SK-N-MC (cell line): Measurements from ENCODE around the gene KIAA0040.

Experiments used
- EZH2 ChIP-seq: fragments of 200-600 bp; sonication (generic); IDR thresholded peaks from one replicate; pipeline ENCODE4 v1.6.1; 2017; ENCODE audit warnings: antibody characterized with exemption
- FOXP2 ChIP-seq: optimal IDR thresholded peaks from 2 replicates; pipeline ENCODE3; 2011; ENCODE audit warnings: mild to moderate bottlenecking, moderate library complexity; ENCODE audit not compliant: insufficient read depth; ENCODE audit errors: extremely low read length, control extremely low read depth
- POLR2AphosphoS5 ChIP-seq: IDR thresholded peaks from 2 replicates; pipeline ENCODE4 v1.6.1; 2012; ENCODE audit warnings: mild to moderate bottlenecking, low read depth, low read length, borderline replicate concordance

- TF ChIP-seq POLR2AphosphoS5 (no peak), EZH2 (no peak), FOXP2 (no peak)
These were observed 45.9 kb downstream of the KIAA0040 start for GRCh38 chr1:175146529-175147213.
